GM18858 (cell line): Measurements from ENCODE around the gene CSRP1.

Experiments used
- ATAC-seq: cut with Tn5 transposase; IDR thresholded peaks from one replicate; pipeline ENCODE4 v1.9.1; 2021; ENCODE audit not compliant: unreplicated experiment

The CSRP1 gene

DNA sequence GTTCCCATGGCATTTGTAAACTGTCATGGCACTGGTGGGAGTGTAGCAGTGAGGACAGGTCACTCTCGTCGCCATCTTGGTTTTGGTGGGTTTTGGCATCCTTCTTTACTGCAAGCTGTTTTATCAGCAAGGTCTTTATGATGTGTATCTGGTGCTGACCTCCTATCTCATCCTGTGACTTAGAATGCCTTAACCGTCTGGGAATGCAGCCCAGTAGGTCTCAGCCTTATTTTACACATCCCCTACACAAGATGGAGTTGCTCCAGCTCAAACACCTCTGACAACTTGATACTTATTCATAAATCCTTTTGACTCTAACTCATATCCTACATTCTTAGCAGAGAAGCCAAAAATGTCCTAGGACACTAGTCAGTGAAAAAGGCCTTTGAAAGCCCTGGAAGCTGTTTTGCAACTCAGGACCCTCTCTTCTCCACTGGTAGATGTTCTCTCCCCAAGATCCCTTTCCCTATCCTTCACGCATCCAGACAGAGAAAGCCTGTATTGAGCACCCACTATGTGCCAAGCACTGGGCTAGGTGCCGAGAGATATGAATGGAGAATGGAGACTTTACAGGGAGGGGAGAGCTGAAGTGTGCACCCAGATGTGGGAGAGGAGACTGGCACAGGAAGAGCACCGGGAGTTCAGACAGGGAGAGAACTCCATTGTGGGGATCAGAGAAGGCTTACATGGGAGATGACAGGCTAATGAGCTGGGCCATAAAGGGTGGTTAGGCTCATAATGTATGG, 6.7 kb upstream of the CSRP1 start:
- ATAC-seq: no peak

- ATAC-seq: no peak
Measured at GRCh38 chr1:201511941-201512539, 5.1 kb upstream of the CSRP1 start.

GRCh38 chr1:201511396-201511940, 4.5 kb upstream of the CSRP1 start:
- ATAC-seq: no peak

DNA sequence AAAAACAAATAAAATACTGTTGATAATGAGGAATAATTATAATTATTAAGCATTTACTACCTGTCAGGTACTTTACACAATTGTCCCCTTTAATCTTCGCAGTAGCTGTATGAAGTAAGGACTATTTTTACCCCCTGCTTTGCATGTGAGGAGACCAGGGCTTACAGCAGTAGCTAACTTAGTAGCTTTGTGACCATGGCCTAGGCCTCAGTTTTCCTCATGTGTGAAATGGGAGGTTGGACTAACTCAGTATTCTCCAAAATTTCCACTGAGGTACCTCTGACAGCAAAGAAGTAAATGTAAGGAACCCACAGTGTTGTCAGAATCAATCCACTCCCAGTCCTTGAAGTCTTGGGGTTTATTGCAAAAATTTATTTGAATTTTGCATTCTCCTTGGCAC, 3.8 kb upstream of the CSRP1 start:
- no peak for ATAC-seq

- no peak for ATAC-seq
Measured at GRCh38 chr1:201509601-201510374, 2.9 kb upstream of the CSRP1 start.

DNA sequence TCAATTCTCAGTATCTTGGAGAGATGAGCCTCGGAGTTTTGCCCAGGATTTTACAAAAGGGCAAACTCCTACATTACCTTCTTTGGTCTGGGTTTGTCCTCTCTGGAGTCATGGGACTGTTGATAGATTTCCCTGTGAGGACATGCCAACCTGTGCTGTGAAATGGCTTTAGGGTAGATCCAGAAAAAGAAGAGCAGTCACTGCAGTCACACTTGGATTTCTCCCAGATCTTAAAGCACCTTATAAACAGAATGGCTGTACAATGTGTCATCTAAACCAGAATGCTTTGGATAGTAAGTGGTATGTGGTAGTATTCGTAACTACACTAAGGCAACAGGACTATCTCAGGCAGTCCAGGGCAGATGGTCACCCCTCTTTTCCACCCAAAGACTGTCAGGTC, 1.9 kb upstream of the CSRP1 start:
- ATAC-seq: no peak

DNA sequence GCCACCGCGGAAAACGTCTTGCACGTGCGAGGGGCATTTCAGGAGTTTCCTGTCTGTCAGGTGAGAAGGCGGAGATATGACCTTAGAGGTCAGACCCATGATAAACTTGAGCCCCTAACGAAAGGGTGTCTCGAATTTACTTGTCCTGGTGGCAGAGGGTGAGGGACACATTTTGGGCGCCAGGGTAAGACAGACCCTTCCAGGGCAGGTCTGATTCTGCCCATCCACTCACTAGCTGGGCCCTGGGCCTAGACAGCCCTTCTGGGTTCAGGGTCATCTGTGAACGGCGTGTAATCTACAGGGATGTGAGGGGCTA, 395 bp upstream of the CSRP1 start:
- ATAC-seq: no peak

DNA sequence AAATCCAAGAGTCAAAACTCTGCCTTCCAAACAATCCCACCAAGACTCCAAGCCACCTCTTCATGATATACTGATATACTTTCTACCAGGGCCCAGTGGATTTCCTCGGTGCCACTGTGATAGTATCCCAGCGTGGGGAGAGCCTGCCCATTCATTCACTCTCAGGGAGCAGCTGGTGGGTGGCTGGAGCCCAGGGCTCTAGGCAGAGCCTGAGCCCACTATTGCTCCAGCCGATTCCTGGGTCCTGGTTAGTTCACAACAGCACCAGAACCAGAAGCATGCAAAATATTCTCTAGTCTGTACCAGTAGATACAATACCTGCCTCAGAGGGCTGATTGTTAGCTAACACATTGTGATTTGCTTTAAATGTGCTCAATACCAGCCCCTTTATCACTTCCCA, 831 bp downstream of the CSRP1 start:
- no peak for ATAC-seq

- no peak for ATAC-seq
Measured at GRCh38 chr1:201505503-201505890, 1.4 kb downstream of the CSRP1 start.

DNA sequence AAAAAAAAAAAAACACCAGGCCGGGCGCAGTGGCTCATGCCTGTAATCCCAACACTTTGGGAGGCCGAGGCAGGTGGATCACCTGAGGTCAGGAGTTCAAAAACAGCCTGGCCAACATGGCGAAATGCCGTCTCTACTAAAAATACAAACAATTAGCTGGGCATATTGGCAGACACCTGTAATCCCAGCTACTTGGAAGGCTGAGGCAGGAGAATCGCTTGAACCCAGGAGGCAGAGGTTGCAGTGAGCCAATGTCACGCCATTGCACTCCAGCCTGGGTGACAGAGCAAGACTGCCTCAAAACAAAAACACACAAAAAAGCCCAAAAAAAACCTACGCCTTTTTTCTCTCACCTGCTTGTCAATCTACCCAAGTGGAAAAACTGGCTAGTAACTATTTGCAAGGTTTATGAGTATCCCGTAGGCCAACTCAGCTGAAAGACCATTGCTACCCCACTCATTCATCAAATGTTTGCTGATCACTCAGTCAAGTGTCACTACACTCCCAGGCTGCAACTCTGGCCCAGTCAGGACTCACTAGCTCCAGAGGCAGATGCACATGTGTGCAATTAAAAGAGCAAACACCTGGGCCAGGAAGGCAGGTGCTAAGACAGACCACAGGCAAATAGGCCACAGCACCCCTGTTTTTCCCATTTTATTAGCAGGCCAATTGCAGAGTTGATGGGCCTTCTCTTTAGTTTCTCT, 2.0 kb downstream of the CSRP1 start:
- ATAC-seq: no peak

DNA sequence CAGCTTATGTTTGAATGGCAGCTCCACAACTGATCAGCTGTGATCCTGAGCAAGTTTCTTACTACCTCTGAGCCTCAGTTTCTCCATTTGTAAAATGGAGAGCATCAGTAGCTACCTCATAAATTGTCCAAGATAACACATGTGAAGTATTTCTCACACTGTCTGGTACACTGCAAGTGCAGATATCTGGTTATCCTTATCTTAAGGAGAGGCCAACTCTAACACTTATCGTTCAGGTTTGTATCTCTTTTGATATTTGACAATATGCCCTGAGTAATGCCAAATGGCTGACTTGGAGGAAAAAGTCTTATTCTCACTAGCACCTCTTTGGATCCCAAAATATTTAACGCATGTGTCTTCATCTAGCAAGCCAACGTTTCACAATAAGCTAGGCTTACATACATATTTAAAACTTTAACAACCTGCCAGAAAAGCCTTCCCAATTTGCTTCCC, 2.7 kb downstream of the CSRP1 start:
- no peak for ATAC-seq

DNA sequence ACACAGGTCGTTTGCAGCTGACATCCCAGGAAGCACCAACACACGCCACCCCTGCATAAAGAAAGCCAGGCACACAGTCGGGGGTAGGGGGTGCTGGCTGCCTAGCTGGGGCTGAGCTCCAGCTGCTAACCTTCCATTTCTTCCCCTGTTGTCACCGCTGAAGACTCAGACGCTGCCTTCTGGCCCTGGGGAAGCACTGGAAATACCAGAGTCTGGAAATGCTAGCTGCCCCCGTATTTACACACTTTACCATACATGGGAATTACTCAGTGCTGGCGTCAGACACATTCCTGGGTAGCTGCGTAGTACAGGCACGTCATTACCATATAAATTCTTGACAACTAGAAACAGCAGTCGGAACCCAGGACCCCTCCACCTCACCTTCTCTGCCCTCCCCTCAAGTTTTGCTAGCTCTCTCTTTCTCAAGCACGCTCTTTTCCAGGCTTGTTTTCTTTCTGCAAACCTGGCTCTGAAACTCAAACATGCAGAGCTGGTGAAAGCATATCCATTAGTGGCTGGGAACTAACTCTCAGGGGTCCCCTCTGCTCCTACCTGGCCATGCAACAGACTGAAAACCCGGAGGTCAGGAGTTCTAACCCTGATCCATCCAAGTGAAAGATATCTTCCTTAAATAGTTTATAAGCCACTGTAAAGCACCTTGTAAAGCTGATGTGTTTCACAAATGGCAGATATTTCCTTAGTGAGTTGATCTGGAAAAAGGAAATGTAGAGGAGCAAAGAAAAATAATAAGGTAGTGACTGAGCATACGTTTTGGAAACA, 3.3 kb downstream of the CSRP1 start:
- no peak for ATAC-seq

DNA sequence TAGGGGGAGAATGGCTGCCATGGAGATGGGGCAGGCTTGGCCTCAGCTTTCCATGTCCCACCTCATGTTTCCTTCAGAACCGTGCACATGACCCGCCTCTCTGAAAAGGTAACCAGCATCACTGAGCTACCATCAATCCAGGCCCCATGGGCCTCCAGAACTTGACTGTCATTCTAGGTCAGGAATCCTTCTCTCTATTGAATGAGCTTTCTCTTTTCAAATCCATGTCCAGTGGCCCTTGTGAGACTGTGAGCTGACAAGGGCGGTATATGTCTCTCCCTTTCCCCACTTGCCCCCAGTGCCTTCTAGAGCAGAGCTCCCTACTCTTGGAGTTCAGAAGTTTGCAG, 4.4 kb downstream of the CSRP1 start:
- ATAC-seq: no peak

DNA sequence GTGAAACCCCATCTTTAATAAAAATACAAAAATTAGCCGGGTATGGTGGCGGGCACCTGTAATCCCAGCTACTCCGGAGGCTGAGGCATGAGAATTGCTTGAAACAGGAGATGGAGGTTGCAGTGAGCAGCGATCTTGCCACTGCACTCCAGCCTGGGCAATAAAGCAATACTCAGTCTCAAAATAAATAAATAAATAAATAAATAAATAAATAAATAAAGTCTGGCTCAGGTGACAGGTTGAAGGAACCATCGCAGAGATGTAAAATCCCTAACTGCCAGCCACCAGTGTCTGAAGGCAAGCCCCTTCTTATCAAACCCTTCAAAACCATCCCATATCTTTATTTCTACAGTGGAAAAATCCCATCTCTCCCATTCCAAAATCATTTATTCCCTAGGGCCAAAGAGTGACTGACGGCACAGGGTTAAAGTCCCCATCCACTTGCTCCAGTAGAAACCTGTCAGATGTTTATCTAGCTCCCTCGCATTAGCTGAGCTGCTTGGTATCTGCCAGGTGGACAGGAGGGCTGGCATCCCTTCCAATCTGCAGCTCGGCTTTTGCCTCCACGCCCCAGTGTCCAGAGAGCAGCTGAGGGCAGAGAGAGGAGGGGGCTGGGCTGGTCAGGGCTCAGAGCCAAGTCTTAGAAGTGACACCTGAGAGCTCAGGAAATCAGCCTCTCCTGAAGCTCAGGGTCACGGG, 5.0 kb downstream of the CSRP1 start:
- ATAC-seq: no peak

GRCh38 chr1:201501144-201501543, 5.8 kb downstream of the CSRP1 start:
- no peak for ATAC-seq

- no peak for ATAC-seq
Measured at GRCh38 chr1:201500670-201501120, 6.2 kb downstream of the CSRP1 start.

DNA sequence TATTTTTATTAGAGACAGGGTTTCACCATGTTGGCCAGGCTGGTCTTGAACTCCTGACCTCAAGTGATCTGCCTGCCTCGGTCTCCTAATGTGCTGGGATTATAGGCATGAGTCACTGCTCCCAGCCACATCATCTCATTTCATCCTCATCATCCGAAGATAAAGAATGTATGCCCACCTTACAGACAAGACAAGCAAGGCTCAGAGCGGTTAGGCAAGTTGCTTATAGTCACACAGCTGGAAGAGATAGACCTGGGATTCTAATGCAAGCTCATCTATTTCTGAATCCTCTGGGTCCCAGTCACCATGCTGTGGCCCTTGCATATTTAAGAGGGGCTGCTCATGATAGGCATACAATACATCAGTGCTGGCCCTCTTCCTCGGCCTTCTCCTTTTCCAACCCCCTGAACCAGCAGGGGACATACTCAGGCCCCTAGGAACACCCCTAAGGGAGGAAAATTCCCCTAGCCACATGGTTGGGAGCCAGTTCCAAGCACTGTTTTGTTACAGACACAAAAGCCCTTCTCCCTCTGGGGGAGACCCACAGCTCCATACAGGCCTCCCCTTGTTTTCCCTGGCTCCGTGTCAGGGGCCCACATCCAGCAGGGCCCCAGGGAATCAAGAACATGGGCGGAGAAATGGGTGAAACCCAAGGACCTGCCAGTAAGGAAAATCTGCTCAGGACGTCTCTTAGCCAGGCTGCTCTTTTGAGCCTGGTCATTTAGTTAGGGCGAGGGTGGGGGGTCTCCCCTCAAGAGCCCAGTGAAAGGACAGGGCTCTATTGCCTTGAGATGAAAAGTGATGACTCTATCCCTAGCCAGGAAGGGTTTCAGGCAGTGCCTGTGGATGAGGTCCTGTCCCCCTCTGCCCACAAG, 6.9 kb downstream of the CSRP1 start:
- ATAC-seq: no peak

DNA sequence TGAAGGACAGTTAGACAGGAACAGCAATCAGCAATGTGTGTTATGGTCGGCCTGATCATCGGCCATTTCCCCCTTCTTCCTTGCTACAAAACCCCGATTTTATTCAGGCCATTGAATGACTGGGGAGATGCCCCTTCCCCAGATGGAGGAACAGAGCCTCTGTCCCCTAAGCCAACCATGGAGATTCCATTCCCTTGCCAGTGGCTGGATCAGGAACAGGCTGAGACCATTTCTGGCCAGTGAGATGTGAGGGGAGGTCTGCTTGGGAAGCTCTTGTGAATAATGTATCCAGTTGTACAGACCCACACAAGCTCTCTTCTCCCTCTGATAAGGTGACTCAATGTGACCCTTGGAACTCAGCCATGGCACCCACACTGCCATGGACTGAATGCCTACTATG, 7.7 kb downstream of the CSRP1 start:
- no peak for ATAC-seq

- no peak for ATAC-seq
Measured at GRCh38 chr1:201498621-201499020, 8.3 kb downstream of the CSRP1 start.
